GM10847 (cell line): Measurements from ENCODE around the gene DISP3.

Source experiments
- POLR2A ChIP-seq: IDR thresholded peaks from 2 replicates; pipeline ENCODE4 v1.6.1; 2011; ENCODE audit not compliant: insufficient read length; ENCODE audit errors: extremely low read depth

Gene DISP3

DNA sequence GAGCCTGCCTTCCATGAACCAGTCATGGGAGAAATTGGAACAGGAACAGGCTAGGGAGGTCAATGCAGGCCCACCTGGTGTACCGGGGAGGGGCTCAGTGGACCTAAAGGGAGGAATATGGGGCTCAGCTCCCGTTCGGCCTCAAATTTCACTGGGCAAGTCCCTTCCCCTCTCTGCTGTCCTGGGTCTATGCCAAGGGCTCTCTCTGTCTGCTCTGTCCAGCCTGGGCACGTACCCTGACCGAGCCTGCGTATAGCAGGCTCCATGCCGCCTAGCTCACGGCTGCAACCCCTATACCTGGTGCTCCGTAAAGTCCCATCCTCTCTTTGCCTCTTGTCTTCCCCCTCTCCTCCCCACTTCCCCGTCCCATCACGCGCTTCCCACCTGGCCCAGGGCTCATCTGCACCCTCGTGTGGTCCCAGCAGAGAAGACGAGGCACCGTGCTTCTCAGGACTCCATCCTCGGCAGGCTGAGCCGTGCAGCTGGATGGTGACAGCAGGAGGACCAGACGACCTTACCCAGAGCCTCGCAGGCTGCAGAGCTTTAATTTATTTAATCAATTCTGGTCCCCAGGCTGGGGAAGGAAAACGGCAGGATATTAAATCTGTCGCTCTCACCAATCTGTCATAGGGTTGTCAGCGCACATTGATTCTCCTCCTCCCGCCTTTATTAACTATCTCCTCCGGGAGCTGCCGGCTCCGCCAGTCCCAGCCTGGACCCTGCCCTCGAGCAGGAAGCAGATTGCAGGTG lies 25.0 kb upstream of the DISP3 start:
- TF ChIP-seq POLR2A = no peak

DNA sequence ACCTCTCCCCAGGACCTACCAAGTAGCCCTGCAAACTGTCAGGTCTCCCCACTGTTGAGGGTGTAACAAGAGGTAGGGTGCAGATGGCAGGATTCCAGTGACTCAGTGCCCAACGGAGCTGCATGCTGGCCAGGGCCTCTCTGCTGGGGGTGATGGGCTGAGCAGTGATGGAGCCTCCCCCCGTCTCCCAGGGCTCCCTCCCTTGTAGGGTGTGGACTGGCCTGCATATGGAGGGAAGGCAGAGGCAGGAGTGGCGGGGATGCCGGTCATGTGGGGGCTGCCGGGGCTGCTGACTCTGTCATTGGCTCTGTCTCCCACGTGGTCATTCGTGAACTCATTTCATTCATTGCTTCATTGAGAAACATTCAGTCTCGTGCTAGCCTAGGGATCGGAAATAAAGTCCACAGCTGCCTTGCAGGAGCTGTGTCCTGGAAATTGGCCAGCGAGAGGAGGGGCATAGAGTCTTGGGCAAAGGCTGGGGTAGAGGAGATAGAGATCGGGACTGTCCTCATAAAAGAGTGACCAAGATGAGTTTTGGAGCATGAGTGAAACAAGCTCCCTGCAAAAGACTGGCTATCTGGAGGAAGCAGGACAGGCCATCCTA lies 22.9 kb upstream of the DISP3 start:
- no peak for TF ChIP-seq POLR2A

DNA sequence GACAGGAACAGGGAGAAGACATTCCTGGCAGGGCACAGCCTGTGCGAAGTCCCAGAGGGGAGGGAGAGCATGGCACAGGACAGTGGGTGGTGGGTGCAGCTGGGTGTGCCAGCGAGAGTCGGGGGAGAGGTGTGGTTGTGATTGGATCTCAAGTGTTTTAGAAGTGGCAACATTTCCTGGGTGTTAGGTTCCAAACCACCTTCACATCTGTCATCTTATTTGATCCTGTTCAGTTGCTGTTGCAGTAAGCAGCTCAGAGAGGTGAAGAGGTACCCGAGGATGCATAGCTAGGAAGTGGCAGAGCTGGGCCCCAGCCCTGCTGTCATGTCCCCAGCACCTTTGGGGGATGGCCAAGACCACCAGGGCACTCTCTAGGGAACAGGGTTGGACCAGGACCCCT lies 22.0 kb upstream of the DISP3 start:
- TF ChIP-seq POLR2A = no peak

DNA sequence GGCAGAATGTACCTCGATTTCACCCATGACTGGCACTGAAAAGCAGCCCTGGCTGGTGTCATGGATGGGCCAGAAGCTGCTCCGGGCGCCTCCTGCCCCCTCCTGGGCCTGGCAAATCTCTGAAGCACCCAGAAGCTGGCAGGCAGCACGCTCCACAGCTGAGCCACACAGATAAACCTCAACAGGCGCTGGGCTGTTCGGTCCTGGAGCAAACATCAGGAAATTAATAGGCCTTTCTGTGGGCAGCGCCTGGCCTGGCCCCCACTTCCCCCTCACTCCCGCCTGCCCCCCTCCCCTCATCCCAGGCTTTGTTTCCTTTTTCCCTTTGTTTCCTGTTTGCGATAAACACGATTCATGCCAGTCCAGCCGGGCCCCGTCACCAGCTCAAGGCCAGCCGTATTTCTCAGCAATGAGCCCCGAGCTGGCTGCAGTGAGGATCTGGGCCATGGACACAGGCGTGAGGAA lies 20.1 kb upstream of the DISP3 start:
- TF ChIP-seq POLR2A = no peak

DNA sequence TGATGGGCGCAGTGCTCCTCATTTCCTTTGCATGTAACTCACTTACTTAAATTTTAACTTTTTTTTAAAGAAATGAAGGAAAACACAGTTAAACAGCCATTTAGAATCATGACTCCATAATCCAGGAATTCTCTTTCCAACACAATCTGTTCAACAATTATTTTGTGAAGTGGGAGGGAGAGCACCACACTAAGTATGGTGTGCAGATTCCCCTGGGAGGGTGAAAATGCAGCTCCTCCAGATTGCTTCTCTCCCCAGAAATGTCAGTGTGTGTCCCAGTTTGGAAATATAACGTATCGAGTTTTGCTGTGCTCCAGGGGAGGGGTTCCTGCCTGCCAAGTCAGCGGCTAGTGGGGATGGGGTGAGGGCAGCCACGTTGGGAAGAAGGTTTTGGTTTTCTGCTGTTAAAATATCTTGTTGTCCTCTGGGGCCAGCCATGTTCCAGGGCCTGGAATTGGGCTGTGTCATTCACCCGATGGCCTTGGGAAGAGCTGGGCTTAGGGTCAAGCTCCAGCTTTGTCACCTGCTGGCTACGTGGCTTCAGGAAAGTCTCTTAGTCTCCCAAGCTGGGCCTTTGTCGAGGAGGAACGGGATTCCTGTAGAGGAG lies 17.3 kb upstream of the DISP3 start:
- no peak for TF ChIP-seq POLR2A

DNA sequence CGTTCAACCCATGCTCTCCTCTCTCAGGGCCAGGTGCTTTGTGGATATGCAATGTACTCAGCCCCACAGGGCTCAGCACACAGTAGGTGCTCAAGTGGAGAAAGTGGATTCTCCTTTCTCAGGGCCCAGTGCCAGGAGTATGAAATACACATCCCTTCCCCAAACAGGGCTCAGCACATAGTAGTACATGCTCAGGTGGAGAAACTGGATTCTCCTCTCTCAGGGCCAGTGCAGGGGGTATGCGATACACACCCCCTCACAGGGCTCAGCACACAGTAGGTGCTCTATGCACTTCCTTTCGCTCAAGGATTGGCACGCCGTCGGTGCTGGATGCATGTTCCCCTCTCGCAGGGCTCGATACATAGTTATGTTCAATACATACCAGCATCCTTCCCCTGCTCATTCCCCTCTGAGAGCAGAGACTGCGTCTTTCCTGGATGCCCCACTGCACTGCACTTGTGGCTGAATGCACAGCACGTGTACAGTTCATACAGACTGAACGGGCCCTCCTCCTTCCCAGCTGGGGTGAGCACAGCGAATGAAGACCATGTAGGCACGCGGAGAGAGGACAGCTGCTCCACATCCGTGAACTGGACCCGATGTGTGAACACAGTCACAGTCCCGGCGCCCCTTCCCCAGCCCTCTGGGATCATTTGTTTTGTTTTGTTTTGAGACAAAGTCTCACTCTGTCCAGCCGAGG lies 16.6 kb upstream of the DISP3 start:
- TF ChIP-seq POLR2A = no peak

DNA sequence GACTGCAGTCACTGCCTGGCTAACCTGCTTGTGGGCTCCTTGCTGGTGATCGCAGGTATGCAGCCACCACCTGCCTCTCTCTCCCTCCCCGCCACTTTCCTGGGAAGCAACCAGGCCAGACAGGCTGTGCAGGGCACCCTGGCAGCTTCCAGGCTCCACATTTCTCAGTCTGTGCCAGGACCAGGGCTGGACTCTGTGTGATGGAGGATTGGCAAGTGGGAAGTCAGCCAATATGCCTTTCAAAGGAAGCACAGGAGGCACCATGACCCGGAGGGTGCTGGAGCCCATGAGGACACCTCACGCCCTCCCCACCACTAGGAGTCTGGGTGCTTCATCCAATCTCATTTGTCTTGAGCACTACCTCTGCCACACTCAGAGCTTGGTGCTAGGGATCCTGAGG lies 15.8 kb upstream of the DISP3 start:
- TF ChIP-seq POLR2A = no peak

DNA sequence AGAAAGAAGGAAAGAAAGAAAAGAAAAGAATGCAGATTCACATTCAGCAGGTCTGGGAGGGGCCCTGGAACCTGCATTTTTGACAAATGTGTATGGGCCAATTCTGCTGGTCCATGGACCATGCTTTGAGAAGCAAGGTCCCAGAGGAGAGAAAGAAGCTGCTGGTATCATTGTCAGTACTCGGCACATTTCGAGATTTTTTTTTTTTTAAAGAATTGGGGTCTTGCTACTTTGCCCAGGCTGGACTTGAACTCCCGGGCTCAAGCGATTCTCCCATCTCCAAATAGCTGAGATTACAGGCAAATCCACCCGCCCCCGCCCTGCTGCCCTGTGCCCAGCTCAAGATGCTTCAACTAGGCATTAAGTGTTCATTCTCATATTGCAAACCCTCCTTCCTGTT lies 13.6 kb upstream of the DISP3 start:
- no peak for TF ChIP-seq POLR2A

DNA sequence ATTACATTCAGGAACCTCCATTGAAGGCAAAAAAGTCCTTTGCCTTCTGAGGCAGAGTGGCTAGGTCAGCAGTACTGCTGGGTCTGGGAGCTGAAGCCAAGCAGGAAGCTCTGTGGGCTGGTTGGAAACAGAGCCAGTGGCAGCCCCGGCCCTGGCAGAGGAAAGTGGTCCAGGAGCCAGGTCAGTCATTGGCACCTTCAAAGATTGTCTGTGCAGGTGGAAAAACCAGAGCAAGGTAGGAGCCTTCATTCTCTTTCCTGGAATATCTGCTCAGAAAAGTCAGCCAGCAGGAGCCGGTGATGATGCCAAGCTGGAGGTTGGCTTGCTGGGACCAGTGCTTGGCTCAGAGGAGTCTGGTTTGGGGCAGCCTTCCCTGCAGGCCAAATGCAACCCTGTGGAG lies 12.5 kb upstream of the DISP3 start:
- TF ChIP-seq POLR2A = no peak

DNA sequence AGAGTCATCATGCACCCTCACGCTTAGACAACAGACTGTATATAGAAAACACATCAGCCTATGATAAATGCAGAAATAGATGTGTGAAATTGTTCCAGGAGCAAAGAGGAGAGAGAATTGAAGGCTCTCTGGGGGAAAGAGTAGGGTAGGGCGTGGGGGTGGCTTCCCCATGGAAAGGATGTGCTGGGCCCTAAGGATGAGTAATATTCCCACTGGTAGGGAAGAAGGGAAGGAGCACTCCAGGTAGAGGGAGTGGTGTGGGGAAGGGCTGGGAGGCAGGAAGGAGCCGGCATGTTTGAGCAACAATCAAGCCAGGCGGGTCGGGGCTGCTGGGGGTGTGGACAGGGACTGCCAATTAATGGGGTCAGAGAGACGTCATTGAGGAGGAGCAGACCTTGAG lies 10.1 kb upstream of the DISP3 start:
- no peak for TF ChIP-seq POLR2A

DNA sequence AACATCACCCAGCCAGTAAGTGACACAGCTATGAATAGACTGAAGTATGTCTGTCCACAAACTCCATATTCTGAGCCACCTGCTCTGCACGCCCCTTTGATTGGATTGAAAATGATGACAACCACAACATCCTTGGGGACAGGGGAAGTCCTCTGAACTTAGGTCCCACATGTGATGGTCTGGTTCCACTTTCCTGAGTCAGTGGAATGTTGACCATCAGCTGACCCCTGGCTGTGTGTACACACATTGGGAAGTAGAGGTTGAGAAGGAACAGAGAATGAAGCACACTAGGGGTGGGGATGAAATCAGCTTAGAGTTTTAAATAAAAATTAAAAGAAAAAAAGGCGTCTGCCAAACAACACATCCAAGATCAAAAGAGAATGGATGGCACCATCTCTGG lies 8.0 kb upstream of the DISP3 start:
- no peak for TF ChIP-seq POLR2A

DNA sequence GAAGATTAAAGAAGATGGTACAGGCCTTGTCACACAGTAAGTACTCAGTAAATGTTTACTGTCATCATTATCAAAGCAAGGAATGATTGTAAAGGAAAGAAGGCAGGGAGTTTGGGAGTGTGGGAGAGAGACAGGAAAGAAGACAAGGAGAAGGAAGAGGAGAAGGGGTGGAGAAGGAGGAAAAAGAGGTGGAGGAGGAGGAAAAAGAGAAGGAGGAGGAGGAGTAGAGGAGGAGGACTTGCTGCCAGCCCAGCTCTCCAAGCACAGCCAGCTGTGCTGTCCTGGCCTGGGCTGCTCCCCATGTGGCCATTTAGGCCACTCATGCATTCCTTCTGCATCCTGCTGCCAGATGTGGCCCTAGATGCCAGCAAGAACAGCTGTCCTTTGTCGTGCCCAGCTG lies 7.5 kb upstream of the DISP3 start:
- no peak for TF ChIP-seq POLR2A

DNA sequence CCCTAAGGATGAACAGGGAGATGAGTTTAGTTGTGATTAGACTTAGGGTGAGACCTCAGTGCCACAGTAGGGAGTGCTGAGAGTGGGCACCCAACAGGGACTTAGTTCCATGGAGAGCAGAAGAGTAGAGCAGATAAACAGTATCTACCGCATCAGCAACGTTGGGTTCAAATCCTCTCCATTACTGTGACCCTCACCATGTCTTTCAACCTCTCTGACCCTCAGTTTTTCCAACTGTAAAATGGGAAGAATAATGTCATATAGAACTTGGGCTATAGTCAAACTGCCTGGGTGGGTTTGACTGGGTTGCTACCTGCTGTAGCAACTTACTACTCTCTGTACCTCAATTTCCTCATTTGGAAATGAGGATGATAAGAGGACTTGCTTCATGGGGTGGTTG lies 6.7 kb upstream of the DISP3 start:
- TF ChIP-seq POLR2A = no peak

DNA sequence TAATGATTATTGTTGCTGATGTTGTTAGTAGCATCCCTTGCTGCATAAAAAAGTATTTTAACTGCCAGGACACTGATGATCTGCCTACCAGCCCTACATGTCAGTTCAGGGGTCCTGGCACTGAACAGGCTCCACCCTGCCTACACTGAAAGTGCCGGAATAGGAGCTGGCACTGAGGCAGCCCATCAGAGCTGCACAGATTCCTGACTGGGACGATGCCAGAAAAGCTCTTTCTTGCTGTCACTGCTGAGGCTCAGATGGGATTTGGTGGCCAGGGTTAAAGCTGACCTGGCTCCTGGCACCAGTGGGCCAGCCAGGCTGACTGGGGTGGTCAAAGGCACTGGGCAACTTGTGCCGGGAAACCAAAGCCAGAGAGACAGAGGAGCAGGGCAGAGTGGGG lies 6.2 kb upstream of the DISP3 start:
- no peak for TF ChIP-seq POLR2A

DNA sequence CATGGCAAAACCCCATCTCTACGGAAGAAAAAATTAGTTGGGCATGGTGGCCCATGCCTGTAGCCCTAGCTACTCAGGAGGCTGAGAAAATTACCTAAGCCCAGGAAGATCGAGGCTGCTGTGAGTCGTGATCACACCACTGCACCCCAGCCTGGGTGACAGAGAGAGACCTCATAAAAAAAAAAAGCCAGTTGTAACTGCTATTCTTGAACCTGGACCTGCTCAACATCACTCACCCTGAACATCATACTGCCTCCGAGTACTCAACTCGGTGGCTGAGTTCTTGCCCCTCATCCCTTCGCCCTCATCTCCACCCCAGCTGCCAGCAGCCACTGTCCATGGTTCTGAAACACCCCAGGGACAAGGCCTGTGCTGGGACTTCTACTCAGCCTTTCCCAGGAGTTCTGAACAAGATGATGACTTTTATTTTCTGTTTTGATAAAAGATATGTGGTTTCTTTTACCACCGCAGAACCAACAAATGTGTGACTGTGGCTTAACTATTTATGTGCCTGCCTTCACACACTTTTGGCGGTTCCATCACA lies 5.4 kb upstream of the DISP3 start:
- TF ChIP-seq POLR2A = no peak

DNA sequence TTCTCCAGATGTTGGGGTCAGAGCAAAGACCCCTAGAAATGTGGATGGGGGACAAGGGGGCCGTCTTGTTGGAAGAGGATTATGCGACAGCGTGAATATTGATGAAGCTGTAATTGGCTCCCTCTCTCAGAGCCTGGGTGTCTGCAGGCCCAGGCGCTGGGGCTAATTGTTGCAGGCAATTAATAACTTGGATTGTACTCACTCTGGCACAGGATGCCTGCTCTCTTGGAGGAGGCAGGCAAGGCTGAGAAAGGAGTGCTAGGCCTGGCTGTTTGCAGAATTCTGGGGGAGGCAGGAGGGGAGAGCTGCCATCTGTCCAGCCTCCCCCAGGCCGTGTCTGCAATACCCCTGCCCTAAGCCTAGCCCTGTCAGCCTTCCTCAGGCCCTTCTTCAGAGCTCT lies 4.1 kb upstream of the DISP3 start:
- no peak for TF ChIP-seq POLR2A
